H1 (cell line): Measurements from ENCODE around the gene IL13. TPM values are rescaled to one million over a fixed set of nuclear protein-coding genes. Genes with fewer than 3 reads are reported as not detected.
A peak's percentile ranks its signal among the peaks of the same experiment; 100 is the strongest.

Experiments used
- CTCF ChIA-PET: fragments of 300-600 bp; sonication (Branson Sonifier 250); formaldehyde crosslinking; loops from one replicate; lab custom pipeline; 2021; ENCODE audit not compliant: partially characterized antibody; lab: Charles Lee
- POLR2A ChIA-PET: fragments of 300-600 bp; sonication (Branson Sonifier 250); formaldehyde crosslinking; loops from one replicate; lab custom pipeline; 2021; ENCODE audit warnings: inconsistent platforms; ENCODE audit not compliant: partially characterized antibody; lab: Charles Lee
- DNase-seq, 2 experiments: peaks; one replicate each; pipeline versions ENCODE4 v3.0.0 to v3.0.0-alpha.2; 2010 to 2022; ENCODE audit warnings: low spot score in 2 of 2, low read depth in 1 of 2, mixed read lengths in 1 of 2
- FAIRE-seq: peaks from 2 replicates; lab custom pipeline; 2011; peaks lifted over from hg19 to GRCh38; lab: Jason Lieb, UNC
- H2AFZ ChIP-seq: 2 replicates; pipeline ENCODE4 v1.8.1; 2012; ENCODE audit warnings: low read length, inconsistent platforms
- H2AK5ac ChIP-seq: 2 replicates; pipeline ENCODE4 v1.6.1; 2013; ENCODE audit warnings: low read depth, low read length
- H2BK120ac ChIP-seq: replicated peaks from 2 replicates; pipeline ENCODE3; 2013; ENCODE audit warnings: low read depth, low read length, inconsistent platforms
- H2BK12ac ChIP-seq: 2 replicates; pipeline ENCODE4 v1.6.1; 2013; ENCODE audit warnings: low read depth, low read length
- H2BK15ac ChIP-seq: 2 replicates; pipeline ENCODE4 v1.6.1; 2013; ENCODE audit warnings: low read length
- H2BK20ac ChIP-seq: 2 replicates; pipeline ENCODE4 v1.6.1; 2013; ENCODE audit warnings: low read length
- H2BK5ac ChIP-seq: 2 replicates; pipeline ENCODE4 v1.6.1; 2013; ENCODE audit warnings: low read depth, low read length
- H3K14ac ChIP-seq: 2 replicates; pipeline ENCODE4 v1.6.1; 2013; ENCODE audit warnings: inconsistent platforms; ENCODE audit not compliant: insufficient read length
- H3K18ac ChIP-seq: 2 replicates; pipeline ENCODE4 v1.6.1; 2013; ENCODE audit warnings: low read length; ENCODE audit errors: extremely low read depth
- H3K23ac ChIP-seq: 2 replicates; pipeline ENCODE4 v1.6.1; 2013; ENCODE audit warnings: inconsistent platforms; ENCODE audit not compliant: insufficient read length
- H3K23me2 ChIP-seq: 2 replicates; pipeline ENCODE4 v1.6.1; 2013; ENCODE audit warnings: low read depth, low read length
- H3K27ac ChIP-seq: 2 replicates; pipeline ENCODE4 v1.6.1; 2011; ENCODE audit warnings: low read depth, low read length, inconsistent platforms
- H3K27me3 ChIP-seq, 4 experiments: replicated peaks in 1 of 4; 1 replicate in 1 of 4; 2 replicates in 3 of 4; pipeline versions ENCODE4 v1.6.1 to v1.8.1; 2011 to 2013; ENCODE audit warnings: low read length in 3 of 4, mild to moderate bottlenecking in 3 of 4, inconsistent platforms in 2 of 4, mixed read lengths in 2 of 4, moderate library complexity in 1 of 4; ENCODE audit not compliant: control insufficient read depth in 3 of 4, insufficient read depth in 3 of 4; ENCODE audit errors: extremely low read depth in 1 of 4
- H3K36me3 ChIP-seq, 4 experiments: 2 replicates each; pipeline versions ENCODE4 v1.6.1 to v1.8.1; 2011 to 2013; ENCODE audit warnings: mild to moderate bottlenecking in 4 of 4, low read length in 3 of 4, moderate library complexity in 2 of 4, control low read depth in 1 of 4, inconsistent platforms in 1 of 4; ENCODE audit not compliant: insufficient read depth in 4 of 4, control insufficient read depth in 2 of 4
- H3K4ac ChIP-seq: replicated peaks from 2 replicates; pipeline ENCODE3; 2013; ENCODE audit warnings: low read length, low read depth, mixed read lengths, inconsistent platforms; ENCODE audit not compliant: insufficient read length
- H3K4me1 ChIP-seq, 4 experiments: replicated peaks in 1 of 4; 1 replicate in 1 of 4; 2 replicates in 3 of 4; pipeline versions ENCODE4 v1.6.1 to v1.8.1; 2011 to 2013; ENCODE audit warnings: low read length in 3 of 4, inconsistent platforms in 2 of 4, mixed read lengths in 1 of 4; ENCODE audit not compliant: insufficient read depth in 4 of 4, control insufficient read depth in 3 of 4
- H3K4me2 ChIP-seq, 2 experiments: 2 replicates each; pipeline versions ENCODE4 v1.6.1 to v1.8.1; 2011 to 2013; ENCODE audit warnings: low read depth in 2 of 2, low read length in 2 of 2, control low read depth in 1 of 2, inconsistent platforms in 1 of 2, mild to moderate bottlenecking in 1 of 2; ENCODE audit not compliant: insufficient read depth in 1 of 2
- H3K4me3 ChIP-seq, 4 experiments: fragments of 200-600, 300-600 bp in 1 of 4; sonication (generic), shearing (Covaris generic), sonication (Bioruptor Twin) in 1 of 4; 2 replicates each; pipeline versions ENCODE4 v1.5.1 to v1.8.1; 2011 to 2016; ENCODE audit warnings: low read length in 4 of 4, low read depth in 3 of 4, control low read depth in 2 of 4, inconsistent platforms in 2 of 4, mild to moderate bottlenecking in 2 of 4, mixed read lengths in 1 of 4, moderate library complexity in 1 of 4; ENCODE audit not compliant: insufficient read depth in 2 of 4; ENCODE audit errors: extremely low read depth in 1 of 4
- H3K56ac ChIP-seq: replicated peaks from 2 replicates; pipeline ENCODE3; 2013; ENCODE audit warnings: low read depth, mild to moderate bottlenecking, mixed read lengths, low read length, inconsistent platforms; ENCODE audit not compliant: insufficient read length
- H3K79me1 ChIP-seq: 2 replicates; pipeline ENCODE4 v1.6.1; 2013; ENCODE audit warnings: low read depth, low read length, control low read depth
- H3K79me2 ChIP-seq, 2 experiments: 2 replicates each; pipeline versions ENCODE4 v1.6.1 to v1.8.1; 2012 to 2013; ENCODE audit warnings: low read length in 2 of 2, mild to moderate bottlenecking in 2 of 2, inconsistent platforms in 1 of 2; ENCODE audit not compliant: insufficient read depth in 2 of 2, control insufficient read depth in 1 of 2
- H3K9ac ChIP-seq, 4 experiments: replicated peaks in 1 of 4; 1 replicate in 1 of 4; 2 replicates in 3 of 4; pipeline versions ENCODE4 v1.6.1 to v1.8.1; 2011 to 2013; ENCODE audit warnings: low read depth in 3 of 4, low read length in 3 of 4, control low read depth in 2 of 4, mild to moderate bottlenecking in 2 of 4, moderate library complexity in 2 of 4, inconsistent platforms in 1 of 4; ENCODE audit errors: extremely low read depth in 1 of 4
- H3K9me3 ChIP-seq, 2 experiments: 2 replicates each; pipeline versions ENCODE4 v1.6.1 to v1.8.1; 2012 to 2013; ENCODE audit warnings: mild to moderate bottlenecking in 2 of 2, moderate library complexity in 2 of 2, control low read depth in 1 of 2, inconsistent platforms in 1 of 2, low read depth in 1 of 2, low read length in 1 of 2, mixed read lengths in 1 of 2; ENCODE audit not compliant: insufficient read depth in 2 of 2
- H4K20me1 ChIP-seq, 2 experiments: replicated peaks in 1 of 2; 2 replicates each; pipeline versions ENCODE3 to v1.8.1; 2011 to 2013; ENCODE audit warnings: inconsistent platforms in 2 of 2, low read length in 2 of 2, mild to moderate bottlenecking in 1 of 2; ENCODE audit not compliant: insufficient read depth in 2 of 2, control insufficient read depth in 1 of 2
- H4K5ac ChIP-seq: 2 replicates; pipeline ENCODE4 v1.6.1; 2013; ENCODE audit warnings: low read length, low read depth, mixed read lengths, inconsistent platforms; ENCODE audit not compliant: insufficient read length
- H4K8ac ChIP-seq: 2 replicates; pipeline ENCODE4 v1.8.0; 2013; ENCODE audit warnings: mild to moderate bottlenecking, moderate library complexity, low read length, inconsistent platforms; ENCODE audit not compliant: insufficient read depth; ENCODE audit errors: extremely low read depth
- H4K91ac ChIP-seq: replicated peaks from 2 replicates; pipeline ENCODE3; 2013; ENCODE audit warnings: low read length, mixed read lengths, inconsistent platforms; ENCODE audit not compliant: insufficient read length
- JUN ChIP-seq: IDR thresholded peaks from 2 replicates; pipeline ENCODE4 v1.6.1; 2011; ENCODE audit warnings: low read depth, mild to moderate bottlenecking, improper control_type of control experiment, low read length
- JUND ChIP-seq: IDR thresholded peaks from 2 replicates; pipeline ENCODE4 v1.6.1; 2011; ENCODE audit warnings: mild to moderate bottlenecking, improper control_type of control experiment, low read length
- KDM1A ChIP-seq: fragments of 200-600, 300-600 bp; sonication (generic); IDR thresholded peaks from 2 replicates; pipeline ENCODE4 v1.7.1; 2016; ENCODE audit warnings: mild to moderate bottlenecking, low read length, borderline replicate concordance
- KDM5A ChIP-seq: fragments of 200-600 bp; IDR thresholded peaks from 2 replicates; pipeline ENCODE4 v1.7.1; 2012; ENCODE audit warnings: mild to moderate bottlenecking, low read length, inconsistent platforms, mixed read lengths
- PHF8 ChIP-seq: fragments of 200-600 bp; sonication (generic); conservative IDR thresholded peaks from 2 replicates; pipeline ENCODE4 v1.7.1; 2012; ENCODE audit warnings: low read depth, mild to moderate bottlenecking, inconsistent platforms, low read length, moderate library complexity
- POU5F1 ChIP-seq: IDR thresholded peaks from 2 replicates; pipeline ENCODE4 v1.6.1; 2011; ENCODE audit warnings: low read depth, mild to moderate bottlenecking, low read length, moderate library complexity
- TBP ChIP-seq: IDR thresholded peaks from 2 replicates; pipeline ENCODE4 v1.6.1; 2011; ENCODE audit warnings: low read depth, low read length, improper control_type of control experiment
- TCF12 ChIP-seq: IDR thresholded peaks from 2 replicates; pipeline ENCODE4 v1.6.1; 2011; ENCODE audit warnings: low read depth, mild to moderate bottlenecking, low read length
- WGBS, 2 experiments: shearing (Covaris generic) in 1 of 2; methylation state at CpG; one replicate each; pipeline versions ENCODE4 v1.1.6 to v1.1.7; 2013 to 2015; ENCODE audit warnings: low lambda C conversion rate in 2 of 2, mixed read lengths in 2 of 2, inconsistent platforms in 1 of 2, low coverage in 1 of 2, missing lambda C conversion rate in 1 of 2; ENCODE audit not compliant: insufficient replicate concordance in 2 of 2, insufficient coverage in 1 of 2, insufficient read length in 1 of 2; ENCODE audit errors: extremely low coverage in 1 of 2, missing lambda C conversion rate in 1 of 2; 5-methylcytosine and 5-hydroxymethylcytosine counted together
- polyA plus RNA-seq, 7 experiments: library from polyadenylated mRNA; depleted of rRNA in 3 of 7; stranded (reverse) in 5 of 7; unstranded in 2 of 7; fragments of >200 nt in 5 of 7; fragments of 200-250 nt in 2 of 7; gene quantifications; 1 replicate in 5 of 7; 2 replicates in 1 of 7; 4 replicates in 1 of 7; pipeline versions ENCODE4 v1.2.1 to v1.2.3, GENCODE V29; 2011 to 2013; ENCODE audit warnings: missing spikeins in 2 of 7, mixed read lengths in 2 of 7
- total RNA-seq: library from RNA; stranded (reverse); fragmentation: NEBNext Ultra II Directional; extraction: Animal tissue kit (Norgen Biotek cat#: 25700); gene quantifications from 2 replicates; pipeline ENCODE4 v1.2.1, GENCODE V29; 2021

IL13 gene
- total and polyA plus RNA-seq, 2 of the 8 experiments (the other 6 are each of a cell fraction or from before 2014, with no cell fraction given), result not detected

- H2BK12ac ChIP-seq, result no peak overlapping the region
- H3K18ac ChIP-seq, result no peak overlapping the region
- H3K9ac ChIP-seq, result no peak overlapping the region
- H3K14ac ChIP-seq, result no peak overlapping the region
- H3K4me2 ChIP-seq, result no peak overlapping the region
- no peak overlapping the region for H4K5ac ChIP-seq
- CTCF ChIA-PET, result interaction anchor here (0.8 kb wide), 1 partner anchor 587 kb away, joined by 3 read pairs; no protein-coding TSS in a partner anchor
- H3K23ac ChIP-seq, result no peak overlapping the region
- H2BK15ac ChIP-seq, result no peak overlapping the region
- H4K20me1 ChIP-seq, result peaks cover 0 to 1% of the 10 kb centered on the region in 2 experiments
- WGBS, 2 experiments, result 86% methylated on average over 4 of the region's 4 CpGs; no CpG with 5 or more reads in 1 of the 2 experiments
- peaks cover 5 to 6% of the 10 kb centered on the region in 2 experiments; a peak in 3 of 4 replicates for H3K9me3 ChIP-seq
- H3K27ac ChIP-seq, result no peak overlapping the region
- H3K27me3 ChIP-seq, result peaks cover 7 to 30% (median 23%) of the 10 kb centered on the region in 4 experiments
- no peak overlapping the region for H2AFZ ChIP-seq
- H3K79me2 ChIP-seq, result no peaks in the 10 kb centered on the region
- no peak overlapping the region for H3K56ac ChIP-seq
- H2BK20ac ChIP-seq, result no peak overlapping the region
- no peak overlapping the region for H4K8ac ChIP-seq
- FAIRE-seq (no peak), DNase-seq (peak in 1 of 2 experiments; percentile 0)
- no peaks in the 10 kb centered on the region for H3K36me3 ChIP-seq
- no peak overlapping the region for H2AK5ac ChIP-seq
- H3K4ac ChIP-seq, result no peak overlapping the region
- H4K91ac ChIP-seq, result no peak overlapping the region
- no peak overlapping the region for H2BK120ac ChIP-seq
- no peak overlapping the region for H2BK5ac ChIP-seq
- H3K4me1 ChIP-seq, result peaks cover 0 to 8% (median under 1%) of the 10 kb centered on the region in 4 experiments; a peak in 4 of 7 replicates
- H3K23me2 ChIP-seq, result peaks cover 2% of the 10 kb centered on the region; the same call in 1 of the 2 replicates
- no peak overlapping the region for H3K4me3 ChIP-seq
- no peaks in the 10 kb centered on the region for H3K79me1 ChIP-seq
- POLR2A ChIA-PET, result no interaction called here
- TF ChIP-seq JUN (no peak), KDM5A (no peak), JUND (no peak), TCF12 (no peak), POU5F1 (no peak), TBP (no peak), PHF8 (no peak), KDM1A (no peak)
Measured at GRCh38 chr5:132651838-132652469, 6.0 kb upstream of the IL13 start.
